Subcutaneous adipose tissue (tissue), 4 donors: ENCODE data around the gene CDK3. TPM values are rescaled to one million over a fixed set of nuclear protein-coding genes. Genes with fewer than 3 reads are reported as not detected.

Source experiments
- total RNA-seq, 4 donors: library from RNA; depleted of rRNA; stranded (reverse); fragments of >200 nt; gene quantifications; one replicate each; pipeline ENCODE4 v1.1.0, GENCODE V29; 2016
- TF ChIP-seq, protein P1 (sequence below): fragments of 450-650 bp; IDR thresholded peaks from one replicate; pipeline ENCODE4 v1.5.1; 2016; ENCODE audit warnings: low read depth, mild to moderate bottlenecking, control low read depth, antibody characterized with exemption, moderate library complexity

CDK3 gene
- total RNA-seq, 4 donors from 2014 or later: 4.9 to 10.2 (median 5.7) TPM

DNA sequence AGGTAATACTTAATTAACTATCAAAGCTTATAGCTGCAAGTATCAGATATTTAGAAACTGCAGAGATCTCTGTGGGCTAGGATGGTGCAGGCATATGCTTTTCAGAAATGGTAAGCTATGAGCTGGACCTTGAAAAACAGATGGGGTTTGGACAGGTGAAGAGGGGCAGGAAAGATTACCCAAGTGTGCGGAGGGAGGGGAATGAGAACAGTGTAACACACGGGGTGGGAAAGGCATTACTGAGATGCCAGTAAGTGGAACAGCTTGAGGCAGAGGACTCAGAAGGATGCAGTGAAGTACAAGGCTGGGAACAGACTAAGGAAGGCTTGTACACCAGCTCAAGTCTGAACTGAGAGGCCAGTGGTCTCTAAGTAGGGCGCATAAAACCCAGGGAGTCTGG, 48.6 kb downstream of the CDK3 start:
- TF ChIP-seq, protein P1, sequence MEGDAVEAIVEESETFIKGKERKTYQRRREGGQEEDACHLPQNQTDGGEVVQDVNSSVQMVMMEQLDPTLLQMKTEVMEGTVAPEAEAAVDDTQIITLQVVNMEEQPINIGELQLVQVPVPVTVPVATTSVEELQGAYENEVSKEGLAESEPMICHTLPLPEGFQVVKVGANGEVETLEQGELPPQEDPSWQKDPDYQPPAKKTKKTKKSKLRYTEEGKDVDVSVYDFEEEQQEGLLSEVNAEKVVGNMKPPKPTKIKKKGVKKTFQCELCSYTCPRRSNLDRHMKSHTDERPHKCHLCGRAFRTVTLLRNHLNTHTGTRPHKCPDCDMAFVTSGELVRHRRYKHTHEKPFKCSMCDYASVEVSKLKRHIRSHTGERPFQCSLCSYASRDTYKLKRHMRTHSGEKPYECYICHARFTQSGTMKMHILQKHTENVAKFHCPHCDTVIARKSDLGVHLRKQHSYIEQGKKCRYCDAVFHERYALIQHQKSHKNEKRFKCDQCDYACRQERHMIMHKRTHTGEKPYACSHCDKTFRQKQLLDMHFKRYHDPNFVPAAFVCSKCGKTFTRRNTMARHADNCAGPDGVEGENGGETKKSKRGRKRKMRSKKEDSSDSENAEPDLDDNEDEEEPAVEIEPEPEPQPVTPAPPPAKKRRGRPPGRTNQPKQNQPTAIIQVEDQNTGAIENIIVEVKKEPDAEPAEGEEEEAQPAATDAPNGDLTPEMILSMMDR: no peak

DNA sequence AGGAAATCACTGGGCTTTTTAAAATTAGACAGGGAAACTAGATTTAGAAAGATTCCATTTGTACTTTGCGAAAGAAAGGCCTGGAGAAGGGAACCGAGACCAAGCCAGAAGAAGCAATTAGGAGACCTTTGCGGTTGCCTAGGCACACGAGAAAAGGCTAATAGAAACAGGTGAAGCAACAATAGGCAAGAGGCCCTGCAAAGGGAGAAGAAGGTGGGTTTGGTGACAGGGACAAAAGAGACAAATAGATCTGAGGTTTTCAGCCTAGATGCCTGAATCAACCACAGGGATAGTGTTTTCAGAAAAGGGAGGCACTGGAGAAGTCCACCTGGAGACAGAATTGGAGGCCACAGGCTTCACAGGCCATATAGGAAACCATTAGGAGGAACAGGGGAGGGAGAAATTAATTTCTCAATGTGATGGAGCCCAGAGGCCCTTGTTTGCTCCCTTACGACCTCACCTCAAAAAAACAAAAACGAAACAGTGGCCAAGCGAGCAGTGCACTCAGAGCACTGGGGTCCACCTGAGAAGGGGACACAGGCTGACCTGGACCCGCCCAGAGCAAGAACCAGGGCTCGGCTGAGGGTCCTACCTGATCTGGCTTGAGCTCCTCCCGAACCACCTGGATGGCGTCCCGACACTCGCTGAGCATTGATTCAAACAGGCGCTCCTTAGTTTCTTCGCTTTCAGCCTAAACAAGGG, 49.3 kb downstream of the CDK3 start:
- TF ChIP-seq, protein P1: no peak

DNA sequence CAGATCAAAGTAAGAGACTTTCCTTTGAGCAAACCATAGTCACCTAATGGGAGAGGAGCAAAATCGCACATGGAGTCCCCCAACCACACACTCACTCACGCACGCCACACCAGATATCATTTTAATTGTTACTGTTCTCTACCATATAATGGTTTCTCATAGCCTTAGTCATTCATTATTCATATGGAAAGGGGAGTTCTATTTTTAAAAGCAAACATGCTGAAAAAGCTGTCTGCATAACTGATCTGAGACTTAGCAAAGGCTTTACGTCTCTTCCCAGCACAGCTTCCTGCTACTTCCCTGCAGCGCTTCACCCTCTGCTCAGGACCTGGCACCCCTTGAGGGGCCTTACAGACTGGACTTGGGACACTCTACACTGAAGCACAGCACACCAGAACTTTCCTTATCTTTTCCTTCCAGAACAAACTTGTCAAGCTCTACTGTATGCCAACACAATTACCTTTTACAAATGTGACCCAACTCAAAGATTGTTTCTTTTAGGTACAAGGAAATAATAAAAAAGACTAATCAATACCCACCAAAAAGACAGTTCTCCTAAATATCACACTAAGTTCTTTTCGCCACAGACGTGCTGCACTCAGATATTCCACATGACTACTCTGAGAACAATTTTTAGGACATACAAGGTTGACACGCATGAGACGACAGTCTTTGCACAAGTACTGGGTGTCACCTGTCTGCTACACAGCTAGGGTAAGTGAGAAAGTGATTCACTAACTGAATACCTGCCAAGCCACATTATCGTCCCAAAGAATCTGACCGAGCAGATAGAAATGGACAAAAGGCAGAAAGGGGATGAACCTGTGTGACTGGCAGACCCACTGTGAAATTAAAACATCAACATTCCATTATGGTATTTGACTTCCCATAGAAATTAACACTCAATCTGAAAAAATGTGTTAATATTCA, 50.1 kb downstream of the CDK3 start:
- TF ChIP-seq, protein P1: no peak

DNA sequence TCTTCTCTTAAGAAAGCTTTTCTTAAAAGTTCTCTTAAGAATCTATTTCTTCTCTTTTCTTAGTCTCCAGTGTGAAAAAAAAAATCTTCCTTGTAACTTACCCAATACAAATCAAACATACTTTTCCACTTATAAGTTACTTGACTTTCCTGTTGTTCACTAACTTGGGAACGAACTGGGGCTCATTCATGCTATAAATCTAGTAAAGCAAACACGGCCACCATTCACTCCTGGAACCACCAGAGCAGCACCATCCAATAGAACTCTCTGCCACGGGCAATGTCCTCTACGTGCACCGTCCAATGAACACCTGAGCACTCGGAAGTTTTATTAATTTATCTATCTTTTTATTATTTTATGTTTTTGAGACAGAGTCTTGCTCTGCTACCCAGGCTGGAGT, 50.9 kb downstream of the CDK3 start:
- TF ChIP-seq, protein P1: no peak

DNA sequence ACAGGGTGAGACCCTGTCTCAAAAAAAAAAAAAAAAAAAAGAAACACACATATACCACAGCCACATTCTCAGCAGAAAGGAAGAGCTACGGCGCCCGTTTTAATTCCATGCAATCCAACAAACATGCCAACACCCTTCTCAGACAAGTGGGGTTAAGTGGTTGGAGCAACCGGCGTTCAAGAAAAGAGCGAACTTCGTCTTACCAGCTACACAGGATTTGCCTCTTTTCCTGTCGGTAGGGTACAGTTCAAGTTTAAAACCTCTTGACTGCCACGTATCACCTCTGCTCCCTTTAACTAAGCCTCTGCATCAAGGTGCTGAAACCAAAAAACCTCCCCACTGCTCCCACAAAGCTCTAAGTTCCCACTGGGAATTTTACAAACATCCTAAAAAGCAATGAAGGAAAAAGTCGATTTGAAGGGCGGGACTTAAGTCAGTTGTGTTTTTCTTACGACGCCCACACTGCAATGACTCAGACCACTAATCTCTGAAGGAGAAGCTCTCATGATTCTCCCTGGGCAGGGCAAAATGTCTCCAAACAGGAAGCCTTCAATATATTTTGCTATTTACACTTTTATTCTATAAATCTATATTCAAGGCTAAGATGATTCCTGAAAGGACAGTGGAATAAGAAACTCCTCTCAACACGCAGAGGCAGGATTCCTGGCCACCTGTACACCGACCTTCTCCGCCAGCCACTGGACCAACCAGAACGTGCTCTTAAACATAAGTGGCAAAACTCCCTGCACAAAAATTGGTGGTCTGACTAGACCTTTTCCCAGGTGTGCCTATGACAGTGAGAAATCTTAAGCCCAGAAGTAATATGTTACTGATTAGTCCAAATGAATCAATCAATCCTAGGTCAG, 52.8 kb downstream of the CDK3 start:
- TF ChIP-seq, protein P1: no peak

DNA sequence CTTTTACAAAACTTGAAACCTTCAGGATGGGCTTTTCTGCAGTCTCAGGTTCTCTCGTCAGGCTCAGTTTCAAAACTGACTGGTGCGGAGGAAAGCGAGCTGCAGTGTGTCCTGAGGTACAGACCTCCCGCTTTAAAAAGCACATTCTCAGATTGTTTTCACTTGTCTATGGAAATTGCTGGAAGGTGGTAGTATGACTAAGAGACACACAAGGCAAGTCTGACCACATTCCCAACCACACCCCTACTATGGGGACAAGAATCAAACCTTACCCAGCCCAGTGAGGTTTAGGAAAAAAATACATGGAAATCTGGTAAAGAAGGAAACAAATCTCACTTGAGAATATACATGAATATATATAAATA, 53.4 kb downstream of the CDK3 start:
- TF ChIP-seq, protein P1: no peak

Other genes starting within 250 kb of the CDK3 start
- 10 to 100 TPM; 13.2 to 31.3 (median 24.5) TPM for gene GALK1, start 235.7 kb upstream of the CDK3 start, total RNA-seq
- gene UNK, start 216.0 kb upstream of the CDK3 start, total RNA-seq: 10 to 100 TPM; 21.8 to 42.1 (median 29.7) TPM
- 1 to 10 TPM; 4.7 to 9.7 (median 8.5) TPM for gene UNC13D, start 156.5 kb upstream of the CDK3 start, total RNA-seq
- gene WBP2, start 145.5 kb upstream of the CDK3 start, total RNA-seq: 10 to 100 TPM; 55.3 to 91.7 (median 65.6) TPM
- gene TRIM47, start 122.3 kb upstream of the CDK3 start, total RNA-seq: 10 to 100 TPM; 10.3 to 23.0 (median 20.8) TPM
- 10 to 100 TPM; 14.3 to 33.9 (median 24.7) TPM for gene TRIM65, start 103.9 kb upstream of the CDK3 start, total RNA-seq
- gene MRPL38, start 96.0 kb upstream of the CDK3 start, total RNA-seq: 10 to 100 TPM; 28.4 to 57.9 (median 46.0) TPM
- gene FBF1, start 59.8 kb upstream of the CDK3 start, total RNA-seq: 1 to 10 TPM; 3.1 to 8.8 (median 6.7) TPM
- gene ACOX1, start 21.7 kb upstream of the CDK3 start, total RNA-seq: 100 to 1,000 TPM in 3 of 4 donors, 10 to 100 TPM in 1; 97.3 to 165 (median 103) TPM
- 10 to 100 TPM in 3 of 4 donors, 1 to 10 TPM in 1; 4.7 to 29.0 (median 20.8) TPM for gene TEN1, start 21.6 kb upstream of the CDK3 start, total RNA-seq
- gene EVPL, start 26.5 kb downstream of the CDK3 start, total RNA-seq: 1 to 10 TPM in 1 of 4 donors, under 1 TPM in 3; 0.19 to 1.3 (median 0.87) TPM
- gene SRP68, start 71.7 kb downstream of the CDK3 start, total RNA-seq: 10 to 100 TPM; 39.8 to 74.2 (median 48.4) TPM
- gene GALR2, start 73.9 kb downstream of the CDK3 start, total RNA-seq: not detected
- not detected for gene ZACN, start 78.3 kb downstream of the CDK3 start, total RNA-seq
- gene EXOC7, start 102.9 kb downstream of the CDK3 start, total RNA-seq: 10 to 100 TPM; 57.7 to 79.1 (median 71.4) TPM
- gene FOXJ1, start 140.4 kb downstream of the CDK3 start, total RNA-seq: not detected
- 10 to 100 TPM in 3 of 4 donors, 1 to 10 TPM in 1; 8.1 to 67.1 (median 23.9) TPM for gene RNF157, start 239.6 kb downstream of the CDK3 start, total RNA-seq